ENCODE results near the gene SMU1.
"Not testable (repeated sequence)": the region's sequence is repeated elsewhere in the genome, so short reads cannot be mapped to it uniquely, and the experiment has no call there.

The SMU1 gene

GRCh38 chr9:33106372-33106771, 29.9 kb upstream of the SMU1 start:
- in situ Hi-C loops (cut with HindIII; ENCODE audit: low sequenced_read_pairs): no loop called here

GRCh38 chr9:33105959-33106358, 29.5 kb upstream of the SMU1 start:
- in situ Hi-C loops (cut with HindIII; ENCODE audit: low sequenced_read_pairs): no loop called here

- in situ Hi-C loops (cut with HindIII; ENCODE audit: low sequenced_read_pairs): no loop called here
Observed at GRCh38 chr9:33105504-33105903, 29.0 kb upstream of the SMU1 start.

DNA sequence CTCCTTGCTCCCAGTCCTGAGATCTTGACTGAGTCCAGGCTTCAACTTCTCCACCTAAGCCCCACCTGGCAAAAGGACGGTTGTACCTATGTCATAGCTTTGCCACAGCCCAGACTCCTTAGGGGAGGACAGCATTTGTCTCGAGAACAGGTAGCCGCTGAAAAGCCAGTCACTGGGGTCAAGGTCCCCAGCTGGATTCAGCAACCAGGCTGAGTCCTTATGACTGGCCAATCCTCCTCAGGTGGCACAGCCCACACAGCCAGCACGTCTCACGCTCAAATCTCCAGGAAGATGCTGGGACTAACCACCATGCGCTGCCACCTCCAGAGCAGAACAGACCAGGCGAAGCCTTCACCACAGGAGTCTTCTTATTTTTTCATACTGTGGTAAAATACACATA, 27.9 kb upstream of the SMU1 start:
- in situ Hi-C loops (cut with HindIII; ENCODE audit: low sequenced_read_pairs): no loop called here

DNA sequence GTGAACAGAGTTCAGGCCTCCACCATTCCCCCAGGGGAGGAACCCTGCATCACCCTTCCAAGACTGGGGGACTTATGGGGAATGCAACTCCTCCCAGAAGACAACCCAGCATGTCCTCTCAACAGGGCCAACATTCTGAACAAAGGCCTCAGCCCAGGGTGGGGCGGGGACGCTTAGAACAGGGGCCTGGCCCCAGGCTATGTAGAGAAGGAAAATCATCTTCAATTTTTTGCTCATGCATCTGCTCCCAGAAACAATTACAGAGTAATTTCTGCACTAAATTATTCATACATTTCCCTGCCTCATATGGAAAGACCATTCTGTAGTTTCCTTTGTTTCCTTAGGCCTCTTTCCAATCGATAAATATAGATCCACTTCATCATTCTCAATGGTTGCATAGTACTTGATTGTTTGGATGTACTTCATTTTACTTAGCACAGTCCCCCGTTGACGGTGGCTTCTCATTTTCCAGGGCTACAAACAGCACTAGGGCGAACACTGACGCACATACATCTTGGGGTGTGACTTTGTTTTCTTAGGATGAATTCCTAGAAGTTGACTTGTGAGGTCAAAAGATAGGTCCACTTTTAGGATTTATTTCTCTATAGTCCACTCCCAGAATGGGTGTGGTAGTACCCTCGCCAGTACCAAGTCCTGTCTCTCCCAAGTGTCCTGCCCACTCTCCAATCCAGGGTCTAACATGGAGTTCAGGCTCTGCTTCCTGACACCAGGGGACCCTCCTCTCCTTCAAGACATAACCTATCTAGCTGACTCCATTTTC, 27.2 kb upstream of the SMU1 start:
- in situ Hi-C loops (cut with HindIII; ENCODE audit: low sequenced_read_pairs): no loop called here

- in situ Hi-C loops (cut with HindIII; ENCODE audit: low sequenced_read_pairs): no loop called here
Observed at GRCh38 chr9:33102551-33103210, 26.2 kb upstream of the SMU1 start.

- in situ Hi-C loops (cut with HindIII; ENCODE audit: low sequenced_read_pairs): no loop called here
Observed at GRCh38 chr9:33101104-33101951, 24.9 kb upstream of the SMU1 start.

GRCh38 chr9:33099754-33100153, 23.3 kb upstream of the SMU1 start:
- in situ Hi-C loops (cut with HindIII; ENCODE audit: low sequenced_read_pairs): no loop called here

DNA sequence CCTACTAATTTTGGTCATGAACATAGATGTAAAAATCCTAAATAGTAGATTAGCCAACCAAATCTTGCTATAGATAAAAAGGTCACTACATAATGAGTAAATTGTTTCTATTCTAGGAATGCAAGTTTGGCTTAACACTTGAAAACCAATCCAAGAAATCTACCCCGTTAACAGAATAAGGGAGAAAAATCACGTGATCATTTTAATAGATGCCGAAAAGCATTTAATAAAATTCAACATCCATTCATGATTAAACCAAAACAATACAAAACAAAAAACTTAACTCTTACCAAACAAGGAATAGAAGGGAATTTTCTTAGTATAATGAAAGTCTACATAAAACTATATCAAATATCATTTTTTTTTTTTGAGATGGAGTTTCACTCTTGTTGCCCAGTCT, 20.7 kb upstream of the SMU1 start:
- in situ Hi-C loops (cut with HindIII; ENCODE audit: low sequenced_read_pairs): no loop called here

- in situ Hi-C loops (cut with HindIII; ENCODE audit: low sequenced_read_pairs): no loop called here
Observed at GRCh38 chr9:33092634-33093033, 16.2 kb upstream of the SMU1 start.

DNA sequence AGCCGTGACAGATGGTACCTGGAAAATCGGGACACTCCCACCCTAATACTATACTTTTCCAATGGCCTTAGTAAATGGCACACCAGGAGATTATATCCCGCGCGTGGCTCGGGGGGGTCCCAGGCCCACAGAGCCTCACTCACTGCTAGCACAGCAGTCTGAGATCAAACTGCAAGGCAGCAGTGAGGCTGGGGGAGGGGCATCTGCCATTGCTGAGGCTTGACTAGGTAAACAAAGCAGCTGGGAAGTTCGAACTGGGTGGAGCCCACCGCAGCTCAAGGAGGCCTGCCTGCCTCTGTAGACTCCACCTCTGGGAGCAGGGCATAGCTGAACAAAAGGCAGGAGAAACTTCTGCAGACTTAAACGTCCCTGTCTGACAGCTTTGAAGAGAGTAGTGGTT, 9.2 kb upstream of the SMU1 start:
- in situ Hi-C loops (cut with HindIII; ENCODE audit: low sequenced_read_pairs): not testable (repeated sequence)

- in situ Hi-C loops (cut with HindIII; ENCODE audit: low sequenced_read_pairs): no loop called here
Observed at GRCh38 chr9:33082538-33083326, 6.3 kb upstream of the SMU1 start.

- in situ Hi-C loops (cut with HindIII; ENCODE audit: low sequenced_read_pairs): no loop called here
Observed at GRCh38 chr9:33082128-33082527, 5.7 kb upstream of the SMU1 start.

GRCh38 chr9:33081128-33081851, 4.8 kb upstream of the SMU1 start:
- in situ Hi-C loops (cut with HindIII; ENCODE audit: low sequenced_read_pairs): no loop called here

- in situ Hi-C loops (cut with HindIII; ENCODE audit: low sequenced_read_pairs): no loop called here
Observed at GRCh38 chr9:33080534-33080933, 4.1 kb upstream of the SMU1 start.

DNA sequence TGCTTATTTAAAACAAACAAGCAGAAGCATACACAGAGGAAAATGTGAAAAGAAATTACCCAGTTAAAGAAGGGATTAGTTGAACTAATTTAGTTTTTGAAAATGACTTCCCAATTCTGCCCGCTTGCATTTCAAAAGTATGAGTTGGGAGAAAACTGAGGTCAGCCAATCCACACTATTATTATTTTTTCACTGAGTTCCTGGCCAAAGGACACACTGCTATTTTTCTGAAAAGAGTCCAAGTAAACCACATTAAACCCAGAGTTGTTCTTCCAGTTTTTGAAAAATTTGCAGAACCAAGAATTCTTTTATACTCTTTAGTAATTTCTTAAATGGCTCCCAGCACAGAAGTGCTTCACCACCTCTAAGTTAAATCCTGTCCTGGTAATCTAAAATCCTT, 7.5 kb downstream of the SMU1 start:
- in situ Hi-C loops (cut with HindIII; ENCODE audit: low sequenced_read_pairs): no loop called here

GRCh38 chr9:33065157-33066076, 11.1 kb downstream of the SMU1 start:
- in situ Hi-C loops (cut with HindIII; ENCODE audit: low sequenced_read_pairs): no loop called here

DNA sequence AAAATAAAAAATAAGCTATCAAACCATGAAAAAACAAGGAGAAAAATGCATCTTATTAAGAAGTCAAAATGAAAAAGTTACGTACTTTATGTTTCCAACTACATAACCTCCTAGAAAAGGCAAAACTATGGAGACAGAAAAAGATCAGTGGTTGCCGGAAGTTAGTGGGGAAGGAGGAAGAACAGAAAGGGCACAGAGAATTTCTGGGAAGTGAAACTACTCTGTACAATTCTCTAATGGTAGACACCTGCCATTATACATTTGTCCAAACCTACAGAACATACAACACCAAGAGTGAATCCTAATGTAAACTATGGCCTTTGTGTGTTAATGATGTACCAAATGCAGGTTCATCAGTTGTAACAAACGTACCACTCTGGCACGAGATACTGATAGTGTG, 25.3 kb downstream of the SMU1 start:
- in situ Hi-C loops (cut with HindIII; ENCODE audit: low sequenced_read_pairs): no loop called here

GRCh38 chr9:33049680-33050361, 26.7 kb downstream of the SMU1 start:
- in situ Hi-C loops (cut with HindIII; ENCODE audit: low sequenced_read_pairs): no loop called here

Measured in DLD1 (cell line).